ENCODE results near the gene SLC4A7. TPM values are rescaled to one million over a fixed set of nuclear protein-coding genes. Genes with fewer than 3 reads are reported as not detected.
"Not testable (repeated sequence)": the region's sequence is repeated elsewhere in the genome, so short reads cannot be mapped to it uniquely, and the experiment has no call there.

Gene SLC4A7
- polyA plus RNA-seq (ENCODE audit: insufficient read length in 4 of 4): 10 to 100 TPM; 17.0 to 34.7 (median 26.8) TPM

GRCh38 chr3:27484015-27484844, at the start of gene SLC4A7:
TSS of gene SLC4A7 (minus strand) at chr3:27484384. CDS start at chr3:27484126, 258 bp downstream.
- peak; percentile 87 to 89 (median 88) for DNase-seq (ENCODE audit: low read depth in 4 of 4, low spot score in 2 of 4)

GRCh38 chr3:27533261-27533607, 49.0 kb upstream of the SLC4A7 start:
- DNase-seq (ENCODE audit: low read depth in 4 of 4, low spot score in 2 of 4): no peak

DNA sequence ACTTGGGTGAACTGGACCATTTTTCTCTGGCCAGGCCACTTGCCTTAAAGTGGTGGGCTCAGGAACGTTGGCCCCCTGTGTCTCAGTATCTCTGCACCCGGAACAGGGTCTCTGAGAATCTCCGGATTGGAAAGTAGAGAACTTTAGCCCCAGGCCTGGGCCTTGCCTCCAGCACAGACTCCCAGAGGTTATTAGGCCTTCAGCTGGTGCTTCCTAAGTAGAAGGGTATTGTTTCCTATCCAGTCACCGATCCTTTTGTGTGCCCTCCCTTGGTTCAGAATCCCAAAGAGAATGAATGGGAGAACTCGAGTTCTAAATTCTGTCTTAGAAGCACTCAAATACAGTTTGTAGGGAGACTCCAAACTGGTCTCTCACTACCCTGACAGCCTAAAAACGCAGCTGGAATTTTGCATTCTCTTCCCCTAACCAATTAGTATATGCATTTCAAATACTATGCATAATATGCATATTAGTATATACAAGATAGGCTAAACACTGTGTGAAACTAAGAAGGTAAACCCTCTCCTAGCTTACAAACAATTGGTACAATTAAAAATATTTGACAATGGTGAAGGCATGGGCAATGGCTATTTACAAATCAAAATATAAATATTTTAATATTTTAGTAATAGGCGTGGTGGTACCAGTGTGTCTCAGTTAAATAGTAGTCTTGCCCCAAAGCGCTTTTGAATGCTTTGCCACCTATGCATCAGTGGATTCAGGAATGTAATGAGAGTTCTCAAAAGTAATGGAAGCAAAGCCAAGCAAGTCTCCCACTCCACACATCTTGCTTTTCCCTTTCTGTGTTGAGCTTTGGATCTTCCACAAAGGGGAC, 48.5 kb upstream of the SLC4A7 start:
- no peak for DNase-seq (ENCODE audit: low read depth in 4 of 4, low spot score in 2 of 4)

GRCh38 chr3:27531193-27531751, 47.1 kb upstream of the SLC4A7 start:
- DNase-seq (ENCODE audit: low read depth in 4 of 4, low spot score in 2 of 4): not testable (repeated sequence)

DNA sequence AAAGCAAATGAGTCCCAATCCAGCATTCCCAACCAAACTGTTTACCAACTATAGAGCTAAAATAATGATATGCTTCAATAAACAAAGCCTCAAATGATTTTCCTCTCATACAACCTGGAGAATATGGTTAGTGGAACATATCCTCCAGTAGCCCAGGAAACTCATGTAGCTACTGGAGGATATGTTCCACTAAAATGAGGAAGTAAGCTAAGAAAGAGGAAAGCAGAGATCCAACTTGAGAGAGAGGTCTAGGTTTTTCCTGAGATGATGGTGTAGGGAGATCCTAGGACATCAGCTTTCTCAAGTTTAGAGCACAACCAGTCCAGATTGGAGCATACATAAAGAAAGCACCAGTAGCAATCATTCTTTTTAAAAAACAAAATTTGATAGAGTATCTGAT, 44.6 kb upstream of the SLC4A7 start:
- no peak for DNase-seq (ENCODE audit: low read depth in 4 of 4, low spot score in 2 of 4)

DNA sequence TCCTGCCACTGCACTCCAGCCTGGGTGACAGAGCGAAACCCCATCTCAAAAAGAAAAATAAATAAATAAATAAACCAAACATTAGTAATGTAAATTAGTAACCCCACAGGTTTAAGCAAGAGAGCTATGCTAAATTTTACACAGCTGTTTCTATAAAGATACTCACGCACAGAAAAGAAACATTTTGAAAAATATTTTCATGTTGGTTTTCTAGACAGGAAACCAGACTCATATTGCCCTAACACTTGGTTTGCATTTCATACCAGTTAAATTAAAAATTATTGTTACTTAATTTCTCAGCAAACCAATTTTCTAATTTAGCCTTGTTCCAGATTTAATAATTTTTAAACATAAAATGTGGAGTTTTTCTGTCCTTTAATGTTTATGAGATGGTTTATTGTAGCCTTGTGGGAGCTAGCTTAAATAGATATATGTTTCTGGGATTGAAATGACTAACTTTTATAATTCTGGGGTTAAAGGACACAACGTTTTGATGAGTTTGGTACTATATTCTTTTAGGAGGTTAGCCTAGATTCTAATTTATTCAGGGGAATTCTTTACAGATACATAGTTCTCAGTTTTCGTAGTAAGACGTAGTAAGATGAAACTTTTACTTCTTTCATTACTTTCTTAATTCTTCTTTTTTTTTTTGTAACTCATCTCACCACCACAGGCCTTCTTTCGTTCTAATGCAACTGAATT, 42.6 kb upstream of the SLC4A7 start:
- DNase-seq (ENCODE audit: low read depth in 4 of 4, low spot score in 2 of 4): no peak

- DNase-seq (ENCODE audit: low read depth in 4 of 4, low spot score in 2 of 4): no peak
Observed at GRCh38 chr3:27521872-27522265, 37.7 kb upstream of the SLC4A7 start.

DNA sequence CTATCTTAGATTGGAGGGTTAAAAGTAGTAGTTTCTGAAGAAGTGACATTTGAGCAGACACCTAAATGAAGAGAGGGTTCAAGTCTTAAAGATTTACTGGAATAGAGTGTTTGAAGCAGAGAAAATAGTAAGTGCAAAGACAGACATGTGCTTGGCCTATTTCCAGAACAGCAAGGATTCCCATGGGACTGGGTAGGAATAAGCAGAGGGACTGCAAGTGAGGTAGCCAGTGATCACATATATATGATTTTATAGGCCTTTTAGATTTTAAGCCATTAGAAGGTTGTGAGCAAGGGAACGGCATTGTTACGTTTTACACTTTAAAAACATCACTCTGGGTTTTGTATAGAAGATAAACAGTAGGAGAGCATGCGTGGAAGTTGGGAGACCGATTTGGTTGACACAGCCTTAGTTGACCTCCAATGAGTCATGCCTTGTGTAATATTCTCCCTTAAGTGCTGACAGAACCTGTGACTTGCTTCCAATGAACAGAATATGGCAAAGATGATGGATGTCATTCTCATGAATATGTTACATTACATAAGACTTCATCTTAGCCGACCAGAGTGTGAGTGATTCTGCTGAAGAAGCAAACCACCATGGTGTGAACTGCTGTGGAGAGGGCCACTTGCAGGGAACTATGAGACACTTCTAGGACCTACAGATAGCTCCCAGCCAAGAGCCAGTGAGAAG, 37.1 kb upstream of the SLC4A7 start:
- no peak for DNase-seq (ENCODE audit: low read depth in 4 of 4, low spot score in 2 of 4)

- no peak for DNase-seq (ENCODE audit: low read depth in 4 of 4, low spot score in 2 of 4)
Observed at GRCh38 chr3:27511724-27512422, 27.7 kb upstream of the SLC4A7 start.

GRCh38 chr3:27509376-27509775, 25.2 kb upstream of the SLC4A7 start:
- no peak for DNase-seq (ENCODE audit: low read depth in 4 of 4, low spot score in 2 of 4)

GRCh38 chr3:27508424-27508823, 24.2 kb upstream of the SLC4A7 start:
- DNase-seq (ENCODE audit: low read depth in 4 of 4, low spot score in 2 of 4): no peak

DNA sequence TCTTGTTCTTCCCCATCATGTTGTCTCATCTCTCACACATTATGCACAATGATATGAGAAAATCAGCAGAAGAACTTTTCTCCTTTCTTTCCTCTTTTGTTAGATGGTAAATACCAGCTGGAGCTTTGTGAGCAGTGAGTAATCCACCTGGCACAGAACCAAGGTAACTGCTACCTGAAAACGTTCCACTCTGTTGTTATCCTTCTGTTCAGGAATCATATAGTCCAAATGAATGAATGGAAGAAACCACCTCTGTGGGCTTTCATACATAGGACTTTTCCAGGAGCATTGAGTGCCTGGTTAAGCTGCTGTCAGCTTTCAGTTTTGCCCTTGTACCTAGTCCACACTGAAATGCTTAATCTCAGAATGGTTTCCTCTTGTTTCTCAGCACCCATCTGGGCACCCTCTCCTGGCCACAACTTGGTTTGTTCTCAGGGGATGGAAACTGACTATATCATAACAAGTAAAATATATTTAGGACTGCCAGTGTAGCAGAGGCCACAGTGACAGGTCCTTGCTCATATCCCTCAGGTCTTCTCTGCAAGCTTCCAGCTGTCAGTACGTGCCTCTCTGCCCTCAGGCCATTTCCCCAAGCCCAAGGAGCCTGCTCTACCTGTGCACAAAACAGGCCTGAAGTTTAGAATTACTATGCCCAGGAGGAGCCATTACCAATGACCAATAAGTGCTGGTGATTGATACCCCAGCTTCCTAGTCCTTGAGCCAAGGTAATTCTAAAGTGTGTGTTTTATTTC, 23.5 kb upstream of the SLC4A7 start:
- DNase-seq (ENCODE audit: low read depth in 4 of 4, low spot score in 2 of 4): no peak

DNA sequence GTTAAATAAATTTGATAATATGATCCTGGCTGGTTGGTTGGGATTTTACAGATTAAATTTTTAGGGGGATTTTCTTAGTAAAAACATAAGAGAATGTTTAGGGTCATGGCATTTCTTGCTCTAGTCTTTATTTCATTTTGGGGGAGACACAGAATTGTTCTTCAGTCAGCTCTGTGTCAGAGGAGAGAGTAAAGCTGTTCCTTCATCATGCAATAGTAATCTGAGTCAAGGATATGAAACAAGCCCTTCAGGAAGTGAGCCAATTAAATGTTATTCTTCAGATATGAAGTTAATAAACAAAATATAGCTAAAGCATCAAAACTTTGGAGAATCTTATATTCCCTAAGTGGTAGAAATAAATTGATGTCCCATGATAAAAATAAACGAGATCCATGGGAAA, 22.9 kb upstream of the SLC4A7 start:
- DNase-seq (ENCODE audit: low read depth in 4 of 4, low spot score in 2 of 4): no peak

GRCh38 chr3:27504749-27505148, 20.6 kb upstream of the SLC4A7 start:
- no peak for DNase-seq (ENCODE audit: low read depth in 4 of 4, low spot score in 2 of 4)

DNA sequence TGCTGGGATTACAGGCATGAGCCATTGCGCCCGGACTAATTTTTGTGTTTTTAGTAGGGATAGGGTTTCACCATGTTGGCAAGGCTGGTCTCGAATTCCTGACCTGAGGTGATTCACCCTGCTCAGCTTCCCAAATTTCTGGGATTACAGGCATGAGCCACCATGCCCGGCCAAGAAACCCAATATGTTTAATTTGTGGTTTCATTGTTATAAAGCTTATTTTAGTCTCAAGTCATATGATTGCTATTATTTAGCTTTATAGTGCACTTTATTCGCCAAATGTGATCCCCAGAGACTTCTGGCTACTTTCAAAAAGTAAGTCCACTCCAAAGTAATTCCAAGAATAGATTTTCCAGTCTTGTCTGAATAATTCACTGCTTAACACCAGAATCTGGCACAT, 19.3 kb upstream of the SLC4A7 start:
- no peak for DNase-seq (ENCODE audit: low read depth in 4 of 4, low spot score in 2 of 4)

DNA sequence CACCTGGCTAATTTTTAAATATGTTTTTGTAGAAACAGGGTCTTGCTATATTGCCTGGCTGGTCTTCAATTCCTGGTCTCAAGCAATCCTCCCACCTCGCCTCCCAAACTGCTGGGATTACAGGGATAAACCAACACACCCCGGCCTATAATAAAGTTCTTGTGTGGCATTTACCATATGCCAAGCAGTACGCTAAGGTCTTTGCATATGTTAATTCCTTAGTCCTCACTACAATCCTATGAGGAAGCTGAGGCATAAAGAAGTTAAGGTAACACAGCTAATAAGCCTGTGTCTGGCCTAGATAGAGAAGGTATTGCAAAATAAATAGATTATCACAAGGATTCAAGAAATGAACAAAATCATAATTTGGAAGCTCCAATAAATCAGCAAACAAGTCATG, 17.6 kb upstream of the SLC4A7 start:
- DNase-seq (ENCODE audit: low read depth in 4 of 4, low spot score in 2 of 4): no peak

DNA sequence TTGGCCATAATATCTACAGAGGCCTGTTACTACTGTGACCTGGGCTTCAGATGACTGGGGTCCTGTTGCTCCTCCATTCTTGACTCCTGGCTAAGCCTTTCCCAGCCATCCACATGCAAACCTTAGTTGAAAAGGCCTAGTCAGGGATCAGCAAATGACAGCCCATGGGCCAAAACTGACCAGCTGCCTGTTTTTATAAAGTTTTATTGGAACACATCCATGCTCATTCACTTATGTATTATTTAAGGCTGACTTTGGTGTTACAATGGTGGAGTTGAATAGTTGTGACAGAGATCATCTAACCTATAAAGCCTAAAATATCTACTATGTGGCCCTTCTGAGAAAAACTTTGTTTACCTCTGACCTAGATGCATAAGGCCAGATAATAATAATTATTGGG, 16.8 kb upstream of the SLC4A7 start:
- DNase-seq (ENCODE audit: low read depth in 4 of 4, low spot score in 2 of 4): no peak

DNA sequence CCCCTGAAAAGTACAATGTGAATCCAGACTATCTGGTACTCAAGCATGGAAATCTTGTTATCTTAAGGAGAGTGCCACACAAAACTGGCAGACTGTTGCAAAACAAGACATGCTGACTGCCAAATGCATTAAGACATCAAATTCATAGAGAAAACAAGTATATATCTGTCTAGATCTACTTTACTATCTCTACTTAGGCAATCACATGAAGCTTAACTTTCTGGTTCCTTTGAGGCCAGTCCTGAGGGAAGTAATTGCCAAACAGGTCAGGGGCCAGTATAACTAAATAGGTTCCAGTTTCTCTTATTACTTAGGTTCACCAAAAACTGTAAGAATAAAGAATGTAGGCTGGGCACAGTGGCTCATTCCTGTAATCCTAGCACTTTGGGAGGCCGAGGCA, 15.9 kb upstream of the SLC4A7 start:
- no peak for DNase-seq (ENCODE audit: low read depth in 4 of 4, low spot score in 2 of 4)

DNA sequence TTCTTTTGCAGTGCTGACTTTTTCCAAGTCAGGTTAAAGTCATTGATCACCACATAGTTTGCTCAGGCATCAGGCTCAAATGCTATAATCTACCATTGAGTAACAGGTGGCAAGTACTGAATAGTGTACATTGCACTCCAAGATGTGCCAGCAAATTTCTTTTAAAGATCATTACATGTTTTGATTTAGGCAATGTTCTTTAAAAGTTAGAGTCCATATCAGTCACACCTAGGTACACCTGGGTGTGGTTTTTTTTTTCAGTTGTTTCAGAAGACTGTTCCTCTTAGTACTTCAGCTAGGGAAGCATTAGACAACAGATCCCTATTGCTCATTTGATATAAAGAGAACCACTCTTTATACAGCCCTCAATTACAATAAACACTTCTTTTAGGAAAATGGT, 10.6 kb upstream of the SLC4A7 start:
- DNase-seq (ENCODE audit: low read depth in 4 of 4, low spot score in 2 of 4): no peak

Measured in left renal cortex interstitium (tissue), 4 donors.